Measurements from ENCODE around the gene HOXA11. TPM values are rescaled to one million over a fixed set of nuclear protein-coding genes. Genes with fewer than 3 reads are reported as not detected.

The HOXA11 gene
- total RNA-seq (not detected), polyA plus RNA-seq (not detected)
- long read RNA-seq, donor 1 = 0 reads
- long read RNA-seq, donor 2 = 0 reads
- long read RNA-seq, donor 3 = 0 reads
- long read RNA-seq, donor 4 = 0 reads

DNA sequence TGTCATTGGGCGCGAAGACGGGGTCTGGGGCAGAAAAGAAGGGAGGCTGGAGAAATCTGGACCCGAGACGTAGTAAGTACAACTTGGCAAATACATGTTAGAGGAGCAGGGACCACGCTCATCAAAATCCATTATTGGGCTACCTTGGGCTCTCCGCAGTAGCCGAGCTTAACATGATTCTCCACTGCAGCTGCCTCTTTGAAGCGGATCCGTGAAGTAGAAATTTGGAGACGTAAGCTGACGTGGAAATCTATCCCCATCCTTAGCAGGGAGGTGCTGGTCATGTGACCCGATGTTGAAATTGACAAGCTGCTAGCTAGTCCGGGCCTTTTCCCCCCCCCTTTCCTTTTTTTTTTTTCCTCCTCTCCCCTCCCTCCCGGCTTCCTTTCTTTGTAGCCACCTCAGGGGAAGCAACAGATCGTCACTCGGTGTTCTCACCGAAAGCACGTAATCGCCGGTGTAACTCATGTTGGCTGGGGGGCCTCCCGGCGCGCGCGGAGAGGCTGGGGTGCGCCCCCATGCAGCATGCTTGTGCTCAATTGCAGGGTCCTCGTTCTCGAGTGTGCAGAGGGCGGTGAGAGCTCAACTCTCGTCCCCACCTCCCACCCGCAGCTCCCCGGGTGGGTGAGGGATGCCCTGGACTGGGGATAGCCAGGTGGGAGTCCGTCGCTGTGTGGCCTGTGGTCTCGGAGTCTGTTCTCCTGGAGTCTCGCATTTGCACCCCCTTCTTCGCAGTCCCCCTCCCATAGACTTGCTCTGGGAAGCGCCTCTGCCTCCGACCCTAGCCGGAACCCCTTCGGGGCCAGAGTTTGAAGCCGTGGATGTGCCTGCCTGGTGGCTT is at the start of gene HOXA11:
TSS of gene HOXA11 (minus strand) at position 220 of the 841 bp plus-strand sequence. CDS start at position 132, 88 bp downstream.
- peaks cover 5% of the 10 kb centered on the region for H3K4me1 ChIP-seq (ENCODE audit: control insufficient read depth, insufficient read depth, low read length)
- 5% methylated on average over 43 of the region's 43 CpGs for WGBS
- intact Hi-C loops (cut with DNase I) = no loop called here
- H3K9me3 ChIP-seq (ENCODE audit: control insufficient read depth, low read length) = no peaks in the 10 kb centered on the region
- peak within 1 kb of the TSS; percentile 41 for H3K4me3 ChIP-seq (ENCODE audit: low read length)
- ATAC-seq = peak in 1 of 2 donors; percentile 7
- H3K27me3 ChIP-seq (ENCODE audit: control insufficient read depth, insufficient read depth) = no peaks in the 10 kb centered on the region
- no peak for DNase-seq
- no peak within 1 kb of the TSS for H3K27ac ChIP-seq (ENCODE audit: low read length)

- Histone ChIP-seq H3K27ac (ENCODE audit: low read length) (no peak overlapping the region), H3K4me1 (ENCODE audit: control insufficient read depth, insufficient read depth, low read length) (no peaks in the 10 kb centered on the region), H3K4me3 (ENCODE audit: low read length) (no peak overlapping the region), H3K9me3 (ENCODE audit: control insufficient read depth, low read length) (no peaks in the 10 kb centered on the region), H3K27me3 (ENCODE audit: control insufficient read depth, insufficient read depth) (no peaks in the 10 kb centered on the region)
- DNase-seq (no peak), ATAC-seq (no peak)
- WGBS = 86% methylated on average over 4 of the region's 4 CpGs
- intact Hi-C loops (cut with DNase I) = no loop called here
Measured at GRCh38 chr7:27229448-27229847, 44.4 kb upstream of the HOXA11 start.

- 7% methylated on average over 61 of the region's 61 CpGs for WGBS
- no peak for ATAC-seq
- intact Hi-C loops (cut with DNase I) = no loop called here
Measured at GRCh38 chr7:27224983-27225934, 40.2 kb upstream of the HOXA11 start.

GRCh38 chr7:27223941-27224575 is 39.0 kb upstream of the HOXA11 start:
- H3K4me1 ChIP-seq (ENCODE audit: control insufficient read depth, insufficient read depth, low read length) = no peaks in the 10 kb centered on the region
- no peak overlapping the region for H3K4me3 ChIP-seq (ENCODE audit: low read length)
- no peaks in the 10 kb centered on the region for H3K9me3 ChIP-seq (ENCODE audit: control insufficient read depth, low read length)
- H3K27ac ChIP-seq (ENCODE audit: low read length) = no peak overlapping the region
- intact Hi-C loops (cut with DNase I) = no loop called here
- no peak for DNase-seq
- ATAC-seq = no peak
- H3K27me3 ChIP-seq (ENCODE audit: control insufficient read depth, insufficient read depth) = peaks cover 10% of the 10 kb centered on the region

More at GRCh38 chr7:27224983-27225934, 40.2 kb upstream of the HOXA11 start:
- DNase-seq = no peak
- no peak overlapping the region for H3K4me3 ChIP-seq (ENCODE audit: low read length)
- no peaks in the 10 kb centered on the region for H3K9me3 ChIP-seq (ENCODE audit: control insufficient read depth, low read length)
- H3K27ac ChIP-seq (ENCODE audit: low read length) = no peak overlapping the region
- peaks cover 10% of the 10 kb centered on the region for H3K27me3 ChIP-seq (ENCODE audit: control insufficient read depth, insufficient read depth)
- no peaks in the 10 kb centered on the region for H3K4me1 ChIP-seq (ENCODE audit: control insufficient read depth, insufficient read depth, low read length)

DNA sequence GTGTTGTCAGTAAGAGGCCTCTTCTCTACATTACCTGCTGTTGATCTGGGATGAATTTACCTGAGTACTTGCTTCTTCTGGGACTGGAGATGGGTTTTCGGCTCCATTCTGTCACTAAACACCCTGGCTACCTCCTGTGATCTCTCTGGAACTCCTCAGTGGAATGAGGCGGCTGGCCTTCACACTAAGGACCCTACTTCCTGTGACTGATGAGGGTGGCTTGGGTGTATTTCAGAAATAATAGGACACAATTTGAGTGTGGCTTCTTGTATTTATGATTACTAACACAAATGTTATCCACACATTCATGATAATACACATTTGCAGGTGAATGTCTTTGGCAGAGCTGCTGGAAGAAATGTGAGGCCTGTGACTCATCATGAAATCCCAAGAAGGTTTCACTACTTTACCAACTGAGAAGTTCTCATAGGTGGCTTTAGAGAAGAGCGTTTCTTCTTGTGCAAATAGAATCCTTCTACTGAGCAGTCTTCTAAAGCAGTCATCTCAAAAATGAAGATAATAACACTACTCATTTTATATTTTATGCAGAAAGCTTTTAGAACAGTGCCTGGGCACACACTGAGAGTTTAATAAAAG is 36.3 kb upstream of the HOXA11 start:
- Histone ChIP-seq H3K27ac (ENCODE audit: low read length) (no peak overlapping the region), H3K27me3 (ENCODE audit: control insufficient read depth, insufficient read depth) (peaks cover 10% of the 10 kb centered on the region), H3K9me3 (ENCODE audit: control insufficient read depth, low read length) (no peaks in the 10 kb centered on the region), H3K4me1 (ENCODE audit: control insufficient read depth, insufficient read depth, low read length) (no peaks in the 10 kb centered on the region), H3K4me3 (ENCODE audit: low read length) (no peak overlapping the region)
- ATAC-seq (no peak), DNase-seq (no peak)
- intact Hi-C loops (cut with DNase I) = no loop called here
- WGBS = 93% methylated on average over 3 of the region's 3 CpGs

DNA sequence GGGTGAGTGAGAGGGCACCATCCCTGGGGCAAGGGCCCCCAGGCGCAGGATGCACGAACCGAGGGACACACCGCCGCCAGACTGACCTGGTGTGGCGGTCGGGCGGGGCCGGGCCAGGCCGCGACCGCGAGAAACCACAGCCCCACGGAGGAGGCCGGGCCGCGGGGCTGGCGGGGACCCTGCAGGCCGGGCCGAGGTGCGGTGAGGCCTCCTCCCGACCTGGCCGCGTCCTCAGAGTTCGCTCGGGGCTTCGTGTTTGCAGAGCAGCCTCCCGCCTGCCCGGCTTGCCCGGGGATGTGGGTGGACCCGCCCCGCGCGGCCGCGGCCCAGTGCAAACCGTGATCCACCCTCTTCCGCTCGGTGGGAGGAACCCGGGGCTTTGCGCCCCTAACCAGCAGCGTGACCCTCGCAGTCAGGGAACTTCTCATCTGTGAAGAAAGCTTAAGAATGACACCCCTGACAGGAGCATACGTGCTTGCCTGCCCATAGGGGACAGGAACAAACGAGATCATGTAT is 35.5 kb upstream of the HOXA11 start:
- H3K9me3 ChIP-seq (ENCODE audit: control insufficient read depth, low read length) = no peaks in the 10 kb centered on the region
- H3K4me1 ChIP-seq (ENCODE audit: control insufficient read depth, insufficient read depth, low read length) = no peaks in the 10 kb centered on the region
- H3K27me3 ChIP-seq (ENCODE audit: control insufficient read depth, insufficient read depth) = peaks cover 13% of the 10 kb centered on the region
- intact Hi-C loops (cut with DNase I) = no loop called here
- H3K27ac ChIP-seq (ENCODE audit: low read length) = no peak overlapping the region
- 16% methylated on average over 45 of the region's 45 CpGs for WGBS
- ATAC-seq = peak in 1 of 2 donors; percentile 19
- peak overlapping the region; percentile 27 for H3K4me3 ChIP-seq (ENCODE audit: low read length)
- DNase-seq = no peak

DNA sequence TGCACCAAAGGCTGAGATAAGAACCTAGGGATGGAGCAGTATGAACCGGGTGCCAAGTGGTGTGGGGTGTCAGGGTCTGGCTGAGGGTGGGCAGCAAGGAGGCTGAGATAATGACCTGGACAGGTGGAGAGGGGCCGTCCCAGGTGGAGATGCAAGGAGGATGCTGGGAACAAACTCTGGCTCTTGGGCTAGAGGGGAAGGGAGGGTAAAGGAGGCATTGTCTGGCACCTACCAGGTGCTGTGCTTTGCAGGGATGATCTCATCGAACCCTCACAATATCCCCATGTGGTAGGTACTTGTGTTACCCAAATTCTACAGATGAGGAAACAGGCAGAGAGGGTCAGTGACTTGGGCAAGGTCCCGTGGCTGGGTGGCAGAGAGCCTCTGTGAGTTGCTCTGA is 34.8 kb upstream of the HOXA11 start:
- no peak for DNase-seq
- peaks cover 13% of the 10 kb centered on the region for H3K27me3 ChIP-seq (ENCODE audit: control insufficient read depth, insufficient read depth)
- no peaks in the 10 kb centered on the region for H3K9me3 ChIP-seq (ENCODE audit: control insufficient read depth, low read length)
- no peak for ATAC-seq
- H3K4me3 ChIP-seq (ENCODE audit: low read length) = no peak overlapping the region
- intact Hi-C loops (cut with DNase I) = loop anchor here in 3 of 4 donors (10.0 kb wide), 2 partner anchors 355 to 565 kb away; no protein-coding TSS in a partner anchor
- WGBS = 64% methylated on average over 4 of the region's 4 CpGs
- H3K4me1 ChIP-seq (ENCODE audit: control insufficient read depth, insufficient read depth, low read length) = no peaks in the 10 kb centered on the region
- H3K27ac ChIP-seq (ENCODE audit: low read length) = no peak overlapping the region

GRCh38 chr7:27217951-27218350 is 32.9 kb upstream of the HOXA11 start:
- no peak overlapping the region for H3K4me3 ChIP-seq (ENCODE audit: low read length)
- peaks cover 10% of the 10 kb centered on the region for H3K27me3 ChIP-seq (ENCODE audit: control insufficient read depth, insufficient read depth)
- H3K27ac ChIP-seq (ENCODE audit: low read length) = no peak overlapping the region
- H3K9me3 ChIP-seq (ENCODE audit: control insufficient read depth, low read length) = no peaks in the 10 kb centered on the region
- H3K4me1 ChIP-seq (ENCODE audit: control insufficient read depth, insufficient read depth, low read length) = no peaks in the 10 kb centered on the region
- intact Hi-C loops (cut with DNase I) = loop anchor here in 3 of 4 donors (10.0 kb wide), 2 partner anchors 357 to 567 kb away; no protein-coding TSS in a partner anchor
- ATAC-seq (no peak), DNase-seq (no peak)

DNA sequence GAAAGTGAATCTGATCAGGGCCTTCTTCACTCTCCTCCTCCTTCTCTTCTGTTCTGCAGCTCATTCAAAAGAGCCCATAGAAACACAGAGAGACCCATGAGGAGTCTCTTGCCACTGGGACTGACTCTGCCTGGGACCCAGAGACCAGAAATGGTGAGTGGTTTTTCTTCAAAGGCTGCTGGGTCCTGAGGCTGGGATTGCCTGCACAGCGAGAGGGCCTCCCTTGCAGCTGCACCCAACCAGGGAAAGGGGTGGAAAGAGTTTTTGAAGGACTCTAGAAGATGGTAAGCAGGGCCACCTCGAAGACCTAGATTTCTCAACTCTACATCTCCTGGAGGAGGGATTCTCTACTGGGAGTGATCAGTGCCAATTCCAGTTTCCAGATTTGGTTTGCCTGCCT is 30.3 kb upstream of the HOXA11 start:
- ATAC-seq (no peak), DNase-seq (no peak)
- Histone ChIP-seq H3K27me3 (ENCODE audit: control insufficient read depth, insufficient read depth) (peaks cover 6% of the 10 kb centered on the region), H3K9me3 (ENCODE audit: control insufficient read depth, low read length) (no peaks in the 10 kb centered on the region), H3K4me3 (ENCODE audit: low read length) (no peak overlapping the region), H3K27ac (ENCODE audit: low read length) (no peak overlapping the region), H3K4me1 (ENCODE audit: control insufficient read depth, insufficient read depth, low read length) (no peaks in the 10 kb centered on the region)
- intact Hi-C loops (cut with DNase I) = loop anchor here in 3 of 4 donors (10.0 kb wide), 2 partner anchors 359 to 569 kb away; no protein-coding TSS in a partner anchor
- 89% methylated on average over 2 of the region's 2 CpGs for WGBS
